CD4-positive, alpha-beta memory T cell (primary cell): ENCODE results near the gene LDB3. TPM values are rescaled to one million over a fixed set of nuclear protein-coding genes. Genes with fewer than 3 reads are reported as not detected.

Experiments
- CTCF ChIA-PET: fragments of 350-600 bp; sonication (Branson Sonifier 250); formaldehyde crosslinking; loops from one replicate; lab custom pipeline; 2021; ENCODE audit warnings: inconsistent platforms; ENCODE audit not compliant: partially characterized antibody; lab: Charles Lee
- POLR2A ChIA-PET: fragments of 350-600 bp; sonication (Branson Sonifier 250); formaldehyde crosslinking; loops from one replicate; lab custom pipeline; 2021; ENCODE audit not compliant: partially characterized antibody; lab: Charles Lee
- DNase-seq, 5 donors: peaks; one replicate each; pipeline versions ENCODE4 v3.0.0 to v3.0.0-alpha.2; 2020 to 2022; ENCODE audit warnings: mixed read lengths in 1 of 5
- H3K27ac ChIP-seq: one replicate; pipeline ENCODE4 v1.7.0; 2013; ENCODE audit warnings: low read depth, low read length
- H3K27me3 ChIP-seq: 2 replicates; pipeline ENCODE4 v1.7.0; 2013; ENCODE audit warnings: mild to moderate bottlenecking, low read length, moderate library complexity; ENCODE audit not compliant: insufficient read depth
- H3K36me3 ChIP-seq: 2 replicates; pipeline ENCODE4 v1.7.0; 2013; ENCODE audit warnings: mild to moderate bottlenecking, low read length, moderate library complexity; ENCODE audit not compliant: insufficient read depth
- H3K4me1 ChIP-seq: 2 replicates; pipeline ENCODE4 v1.7.0; 2013; ENCODE audit warnings: mild to moderate bottlenecking, low read length, moderate library complexity; ENCODE audit not compliant: insufficient read depth
- H3K4me3 ChIP-seq, 2 donors: one replicate each; pipeline ENCODE4 v1.7.0; 2013; ENCODE audit warnings: low read length in 2 of 2, mild to moderate bottlenecking in 1 of 2
- H3K9me3 ChIP-seq, 2 donors: one replicate each; pipeline ENCODE4 v1.7.0; 2013; ENCODE audit warnings: low read length in 2 of 2, control low read depth in 1 of 2; ENCODE audit not compliant: control insufficient read depth in 1 of 2
- H3K27ac Mint-ChIP-seq, 7 donors: one replicate each; pipeline ENCODE4 v1.8.0; 2020 to 2021; ENCODE audit warnings: mixed read lengths in 7 of 7, mild to moderate bottlenecking in 6 of 7, inconsistent platforms in 3 of 7, moderate library complexity in 3 of 7
- H3K27me3 Mint-ChIP-seq, 2 donors: one replicate each; pipeline ENCODE4 v1.8.0; 2020 to 2021; ENCODE audit warnings: mixed read lengths in 2 of 2
- H3K36me3 Mint-ChIP-seq, 2 donors: one replicate each; pipeline ENCODE4 v1.8.0; 2020 to 2021; ENCODE audit warnings: mixed read lengths in 2 of 2, inconsistent platforms in 1 of 2, mild to moderate bottlenecking in 1 of 2
- H3K4me1 Mint-ChIP-seq, 4 donors: one replicate each; pipeline ENCODE4 v1.8.0; 2020 to 2021; ENCODE audit warnings: mixed read lengths in 4 of 4, mild to moderate bottlenecking in 1 of 4
- H3K4me3 Mint-ChIP-seq, 8 donors: one replicate each; pipeline ENCODE4 v1.8.0; 2020 to 2021; ENCODE audit warnings: mixed read lengths in 8 of 8, mild to moderate bottlenecking in 7 of 8, moderate library complexity in 6 of 8, inconsistent platforms in 3 of 8
- H3K9me3 Mint-ChIP-seq, 8 donors: one replicate each; pipeline ENCODE4 v1.8.0; 2020 to 2021; ENCODE audit warnings: mixed read lengths in 8 of 8, mild to moderate bottlenecking in 5 of 8, inconsistent platforms in 3 of 8, moderate library complexity in 1 of 8
- intact Hi-C: fragments of 100-400 bp; cut with micrococcal nuclease; formaldehyde crosslinking; loops from one replicate; pipeline ENCODE4 v1.15.1; 2023
- polyA plus RNA-seq, 2 donors: library from polyadenylated mRNA; unstranded; fragments of 300-500 nt; fragmentation: Illumina TruSeq; gene quantifications; one replicate each; pipeline ENCODE4 v1.2.3, GENCODE V29; 2021
- total RNA-seq, 2 experiments: library from RNA; stranded (reverse); gene quantifications; one replicate each; pipeline ENCODE4 v1.2.3, GENCODE V29; 2021

Gene LDB3
- total and polyA plus RNA-seq, 4 experiments from 2014 or later: 0.08 TPM; not detected in 3

DNA sequence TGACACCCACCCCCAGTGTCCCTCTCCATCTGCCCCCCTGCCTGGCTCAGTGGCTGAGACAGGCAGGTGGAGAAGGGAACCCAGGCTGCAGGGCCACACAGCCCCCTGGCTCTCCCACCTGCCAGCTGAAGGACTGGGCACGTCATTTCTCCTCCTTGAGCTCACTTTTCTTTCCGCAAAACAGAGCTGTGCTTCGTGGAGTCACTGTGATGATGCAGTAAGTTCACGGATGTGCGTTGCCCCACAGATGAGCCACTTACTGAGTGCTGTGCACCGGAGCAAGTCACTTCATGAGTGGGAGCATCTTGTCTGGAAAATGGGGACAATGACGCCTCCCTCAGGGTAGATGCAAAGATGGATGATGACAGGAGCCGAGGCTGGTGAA is 11.3 kb upstream of the LDB3 start:
- CTCF ChIA-PET: no interaction called here
- H3K4me3 ChIP-seq: no peak overlapping the region
- POLR2A ChIA-PET: interaction anchor here (0.6 kb wide), 1 partner anchor 282 kb away, joined by 3 read pairs; no protein-coding TSS in a partner anchor
- no peaks in the 10 kb centered on the region for H3K9me3 ChIP-seq
- H3K4me1 ChIP-seq: no peaks in the 10 kb centered on the region
- DNase-seq: no peak
- no peaks in the 10 kb centered on the region for H3K4me1 Mint-ChIP-seq
- no peak overlapping the region for H3K4me3 Mint-ChIP-seq
- H3K27me3 Mint-ChIP-seq: no peaks in the 10 kb centered on the region
- H3K9me3 Mint-ChIP-seq: no peaks in the 10 kb centered on the region
- no peaks in the 10 kb centered on the region for H3K36me3 Mint-ChIP-seq
- no peak overlapping the region for H3K27ac ChIP-seq
- no peak overlapping the region for H3K27ac Mint-ChIP-seq
- intact Hi-C loops: no loop called here
- no peaks in the 10 kb centered on the region for H3K36me3 ChIP-seq
- H3K27me3 ChIP-seq: no peaks in the 10 kb centered on the region

DNA sequence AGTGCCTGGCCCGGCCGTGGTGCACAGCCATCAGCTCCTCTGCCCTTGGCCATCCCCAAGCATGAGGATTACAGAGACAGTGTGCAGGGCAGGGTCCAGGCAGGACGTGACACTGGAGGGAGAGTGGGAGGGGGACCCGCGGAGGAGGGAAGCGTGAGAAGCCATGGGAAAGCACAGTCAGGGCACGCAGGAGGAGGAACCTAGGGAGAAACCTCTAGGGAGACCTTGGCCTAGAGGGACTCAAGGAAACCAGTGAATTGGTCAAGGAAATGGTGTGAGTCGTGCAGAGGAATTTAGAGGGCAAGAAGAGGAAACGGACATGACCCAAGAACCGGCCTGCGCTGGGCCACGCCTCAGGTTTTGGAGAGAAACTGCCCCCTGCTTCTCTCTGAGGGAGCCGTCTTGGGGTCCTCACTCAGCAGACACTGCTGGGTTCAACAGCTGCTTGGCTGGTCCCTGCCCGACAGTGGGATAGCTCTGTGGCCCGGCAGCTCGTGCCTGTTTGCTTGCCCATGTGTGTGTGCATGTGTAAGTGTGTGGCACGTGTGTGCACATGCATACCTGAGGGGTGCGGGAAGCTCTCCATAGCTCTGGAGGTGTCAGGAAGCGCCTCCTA is 10.8 kb upstream of the LDB3 start:
- Histone ChIP-seq H3K4me3 (no peak overlapping the region), H3K4me1 (no peaks in the 10 kb centered on the region), H3K27me3 (no peaks in the 10 kb centered on the region), H3K36me3 (no peaks in the 10 kb centered on the region), H3K9me3 (no peaks in the 10 kb centered on the region), H3K27ac (no peak overlapping the region)
- no peaks in the 10 kb centered on the region for H3K4me1 Mint-ChIP-seq
- ChIA-PET POLR2A (interaction anchor here (0.6 kb wide), 1 partner anchor 282 kb away, joined by 3 read pairs; no protein-coding TSS in a partner anchor), CTCF (no interaction called here)
- no peaks in the 10 kb centered on the region for H3K9me3 Mint-ChIP-seq
- no peak overlapping the region for H3K27ac Mint-ChIP-seq
- no peak for DNase-seq
- intact Hi-C loops: no loop called here
- no peaks in the 10 kb centered on the region for H3K27me3 Mint-ChIP-seq
- no peak overlapping the region for H3K4me3 Mint-ChIP-seq
- H3K36me3 Mint-ChIP-seq: no peaks in the 10 kb centered on the region

DNA sequence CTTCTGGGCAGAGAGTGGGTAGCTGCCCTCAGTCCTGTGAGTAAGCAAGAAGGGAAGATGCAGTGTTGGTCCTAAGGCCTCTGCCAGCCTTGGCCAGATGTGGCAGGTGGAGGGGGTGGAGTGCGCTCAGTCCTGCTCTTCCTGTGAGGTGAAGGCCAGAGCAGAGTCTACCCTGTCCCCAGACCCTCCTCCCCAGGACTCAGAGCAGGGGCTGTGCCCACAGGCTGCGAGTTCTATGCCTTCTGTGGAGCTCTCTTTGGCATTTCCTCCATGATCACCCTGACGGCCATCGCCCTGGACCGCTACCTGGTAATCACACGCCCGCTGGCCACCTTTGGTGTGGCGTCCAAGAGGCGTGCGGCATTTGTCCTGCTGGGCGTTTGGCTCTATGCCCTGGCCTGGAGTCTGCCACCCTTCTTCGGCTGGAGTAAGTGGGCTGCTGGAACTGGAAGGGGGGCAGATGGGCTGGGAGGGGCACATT is 10.0 kb upstream of the LDB3 start:
- intact Hi-C loops: no loop called here

DNA sequence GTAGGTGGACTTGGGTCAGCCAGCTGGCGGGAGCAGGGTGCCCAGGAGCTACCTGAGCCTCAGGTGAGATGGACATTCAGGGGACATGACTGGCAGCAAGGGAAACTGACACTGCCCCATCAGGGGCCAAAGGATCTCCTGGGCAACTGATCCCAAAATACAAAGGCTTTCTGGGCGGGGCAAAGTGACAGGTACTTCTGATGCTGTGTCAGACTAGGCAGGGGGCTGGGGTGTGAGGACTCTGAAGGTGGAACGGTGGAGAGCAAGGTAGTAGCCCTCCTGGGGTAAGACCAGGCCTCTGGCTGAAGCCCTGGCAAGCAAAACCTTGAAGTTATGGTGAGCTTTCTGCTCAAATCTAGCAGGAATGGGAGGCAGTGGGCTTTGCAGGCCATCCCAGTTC is 9.6 kb upstream of the LDB3 start:
- POLR2A ChIA-PET: no interaction called here
- Histone ChIP-seq H3K4me1 (no peaks in the 10 kb centered on the region), H3K36me3 (no peaks in the 10 kb centered on the region), H3K27me3 (no peaks in the 10 kb centered on the region), H3K27ac (no peak overlapping the region), H3K4me3 (no peak overlapping the region), H3K9me3 (no peaks in the 10 kb centered on the region)
- Mint-ChIP-seq H3K36me3 (no peaks in the 10 kb centered on the region), H3K27ac (no peak overlapping the region), H3K9me3 (no peaks in the 10 kb centered on the region), H3K4me1 (no peaks in the 10 kb centered on the region), H3K27me3 (no peaks in the 10 kb centered on the region), H3K4me3 (no peak overlapping the region)
- CTCF ChIA-PET: no interaction called here
- intact Hi-C loops: no loop called here
- DNase-seq: no peak

More for the DNA sequence above, 10.0 kb upstream of the LDB3 start:
- no peaks in the 10 kb centered on the region for H3K27me3 ChIP-seq
- no peaks in the 10 kb centered on the region for H3K36me3 Mint-ChIP-seq
- H3K36me3 ChIP-seq: no peaks in the 10 kb centered on the region
- H3K27me3 Mint-ChIP-seq: no peaks in the 10 kb centered on the region
- H3K4me3 Mint-ChIP-seq: no peak overlapping the region
- H3K4me1 Mint-ChIP-seq: no peaks in the 10 kb centered on the region
- H3K4me1 ChIP-seq: no peaks in the 10 kb centered on the region
- H3K9me3 Mint-ChIP-seq: no peaks in the 10 kb centered on the region
- H3K9me3 ChIP-seq: no peaks in the 10 kb centered on the region
- ChIA-PET CTCF (no interaction called here), POLR2A (no interaction called here)
- DNase-seq: peak in 1 of 5 donors; percentile 27
- no peak overlapping the region for H3K27ac Mint-ChIP-seq
- no peak overlapping the region for H3K4me3 ChIP-seq
- no peak overlapping the region for H3K27ac ChIP-seq

DNA sequence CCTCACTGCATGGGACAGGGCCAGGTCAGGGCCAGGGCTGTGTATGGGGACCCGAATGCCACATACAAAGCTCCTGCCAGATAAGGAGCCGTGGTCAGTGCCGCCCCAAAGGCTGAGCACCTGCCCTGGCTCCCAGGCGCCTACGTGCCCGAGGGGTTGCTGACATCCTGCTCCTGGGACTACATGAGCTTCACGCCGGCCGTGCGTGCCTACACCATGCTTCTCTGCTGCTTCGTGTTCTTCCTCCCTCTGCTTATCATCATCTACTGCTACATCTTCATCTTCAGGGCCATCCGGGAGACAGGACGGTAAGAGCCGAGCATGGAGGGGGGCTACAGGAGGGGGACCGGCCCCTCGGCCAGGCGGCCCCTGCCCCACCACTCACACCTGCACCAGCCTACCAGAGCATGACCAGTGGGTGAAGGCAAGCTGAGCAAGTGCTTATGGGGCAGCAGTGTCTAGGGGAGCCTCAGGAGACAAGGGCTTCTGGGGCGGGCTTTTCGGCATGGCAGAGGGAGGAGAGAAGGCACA is 9.1 kb upstream of the LDB3 start:
- Histone ChIP-seq H3K27me3 (no peaks in the 10 kb centered on the region), H3K27ac (no peak overlapping the region), H3K4me3 (no peak overlapping the region), H3K9me3 (no peaks in the 10 kb centered on the region), H3K36me3 (no peaks in the 10 kb centered on the region), H3K4me1 (no peaks in the 10 kb centered on the region)
- no peaks in the 10 kb centered on the region for H3K36me3 Mint-ChIP-seq
- no peak overlapping the region for H3K4me3 Mint-ChIP-seq
- intact Hi-C loops: no loop called here
- H3K9me3 Mint-ChIP-seq: no peaks in the 10 kb centered on the region
- peaks cover 0 to 2% of the 10 kb centered on the region in 2 donors for H3K27me3 Mint-ChIP-seq
- H3K27ac Mint-ChIP-seq: no peak overlapping the region
- ChIA-PET POLR2A (no interaction called here), CTCF (no interaction called here)
- peak in 1 of 5 donors; percentile 13 for DNase-seq
- no peaks in the 10 kb centered on the region for H3K4me1 Mint-ChIP-seq

DNA sequence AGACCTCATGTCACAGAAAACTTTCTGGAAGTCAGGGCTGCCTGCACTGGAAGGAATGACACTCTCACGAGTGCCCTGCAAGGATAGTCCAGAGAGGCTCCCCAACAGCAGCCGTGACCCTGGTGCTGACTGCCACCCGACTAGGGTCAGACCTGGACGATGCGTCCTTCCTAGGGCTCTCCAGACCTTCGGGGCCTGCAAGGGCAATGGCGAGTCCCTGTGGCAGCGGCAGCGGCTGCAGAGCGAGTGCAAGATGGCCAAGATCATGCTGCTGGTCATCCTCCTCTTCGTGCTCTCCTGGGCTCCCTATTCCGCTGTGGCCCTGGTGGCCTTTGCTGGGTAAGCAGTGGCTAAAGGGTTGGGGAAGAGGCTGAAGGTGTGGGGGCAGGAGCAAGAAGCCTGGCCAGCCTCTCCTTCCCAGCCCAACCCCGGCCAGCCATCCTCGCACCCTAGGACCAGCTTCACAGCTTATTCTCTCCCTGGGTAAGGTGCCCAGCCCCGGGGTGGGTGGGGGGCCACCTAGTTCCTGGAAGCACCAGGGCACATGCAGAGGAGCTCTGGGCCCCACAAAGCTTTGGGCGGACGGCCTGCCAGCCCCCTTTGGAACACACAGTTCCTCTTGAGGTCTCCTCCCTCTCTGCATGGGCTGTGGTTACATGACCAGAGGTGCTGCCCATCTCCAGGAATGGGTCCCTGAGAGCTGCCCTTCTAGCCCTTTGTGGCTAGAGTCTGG is 8.4 kb upstream of the LDB3 start:
- POLR2A ChIA-PET: no interaction called here
- Mint-ChIP-seq H3K4me1 (no peaks in the 10 kb centered on the region), H3K36me3 (no peaks in the 10 kb centered on the region)

DNA sequence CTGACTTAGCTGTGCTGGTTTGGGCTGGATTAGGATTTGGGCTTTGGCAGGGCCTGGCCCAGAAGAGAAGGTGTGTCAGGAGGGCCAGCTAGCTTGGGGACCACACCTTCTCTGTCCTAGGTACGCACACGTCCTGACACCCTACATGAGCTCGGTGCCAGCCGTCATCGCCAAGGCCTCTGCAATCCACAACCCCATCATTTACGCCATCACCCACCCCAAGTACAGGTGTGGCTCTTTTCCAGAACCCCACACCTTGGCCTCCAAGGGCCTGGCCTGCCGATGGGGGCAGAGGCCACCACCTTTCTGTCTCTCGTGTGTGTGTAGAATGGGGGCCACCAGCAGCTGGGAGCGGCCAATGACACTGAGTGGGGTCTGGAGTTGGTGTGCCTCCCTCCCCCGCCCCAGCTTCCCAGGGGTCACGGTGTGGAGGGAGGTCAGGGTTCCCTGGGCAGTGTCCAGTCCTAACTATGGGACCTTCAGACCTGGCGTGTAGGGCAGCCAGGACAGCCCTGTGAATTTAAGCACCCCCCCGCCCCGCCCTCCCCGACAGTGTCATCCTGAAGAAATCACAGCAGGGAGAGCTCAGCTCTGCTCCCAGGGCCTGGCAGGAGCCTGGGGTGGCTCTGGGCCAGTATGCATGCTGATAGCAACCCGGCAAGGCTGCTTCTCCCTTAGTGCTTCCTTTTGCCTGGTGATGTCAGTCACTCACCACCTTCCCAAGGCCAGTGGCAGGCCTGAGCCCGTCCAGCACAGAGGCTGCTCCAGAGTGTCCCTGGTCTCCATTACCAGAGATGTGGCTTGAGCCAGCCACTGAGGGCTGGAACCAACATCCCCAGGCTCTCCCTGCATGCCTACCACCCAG is 6.9 kb upstream of the LDB3 start:
- ChIA-PET CTCF (no interaction called here), POLR2A (no interaction called here)
- H3K9me3 Mint-ChIP-seq: no peaks in the 10 kb centered on the region

More for the DNA sequence above, 8.4 kb upstream of the LDB3 start:
- intact Hi-C loops: no loop called here
- Mint-ChIP-seq H3K27ac (no peak overlapping the region), H3K27me3 (peaks cover 0 to 2% of the 10 kb centered on the region in 2 donors), H3K4me3 (no peak overlapping the region), H3K9me3 (no peaks in the 10 kb centered on the region)
- Histone ChIP-seq H3K4me1 (no peaks in the 10 kb centered on the region), H3K27me3 (no peaks in the 10 kb centered on the region), H3K4me3 (no peak overlapping the region), H3K9me3 (no peaks in the 10 kb centered on the region), H3K27ac (no peak overlapping the region), H3K36me3 (no peaks in the 10 kb centered on the region)
- DNase-seq: peak in 1 of 5 donors; percentile 27
- CTCF ChIA-PET: no interaction called here

More for the DNA sequence above, 6.9 kb upstream of the LDB3 start:
- no peak overlapping the region for H3K27ac Mint-ChIP-seq
- no peak overlapping the region for H3K4me3 Mint-ChIP-seq
- Histone ChIP-seq H3K9me3 (no peaks in the 10 kb centered on the region), H3K36me3 (no peaks in the 10 kb centered on the region), H3K27ac (no peak overlapping the region), H3K4me3 (no peak overlapping the region), H3K4me1 (no peaks in the 10 kb centered on the region), H3K27me3 (no peaks in the 10 kb centered on the region)
- H3K4me1 Mint-ChIP-seq: no peaks in the 10 kb centered on the region
- H3K36me3 Mint-ChIP-seq: no peaks in the 10 kb centered on the region
- intact Hi-C loops: no loop called here
- H3K27me3 Mint-ChIP-seq: peaks cover 0 to 2% of the 10 kb centered on the region in 2 donors
- DNase-seq: peak in 1 of 5 donors; percentile 14
